Activated CD8-positive, alpha-beta T cell treated with anti-CD3 and anti-CD28 coated beads, Interleukin-2, amount 10 ng/mL, durations not matched to agents 7 days and 5 days (primary cell): ENCODE data around the gene ZIC5. TPM values are rescaled to one million over a fixed set of nuclear protein-coding genes. Genes with fewer than 3 reads are reported as not detected.

ENCODE experiments used
- ATAC-seq: fragments of 150-1000 bp; cut with Tn5 transposase; one replicate; pipeline ENCODE4 v1.10.0; 2021; ENCODE audit warnings: moderate library complexity
- CTCF ChIA-PET: fragments of 350-600 bp; sonication (Branson Sonifier 250); formaldehyde crosslinking; loops from one replicate; lab custom pipeline; 2021; ENCODE audit warnings: antibody characterized with exemption; lab: Charles Lee
- POLR2A ChIA-PET: fragments of 350-600 bp; sonication (Branson Sonifier 250); formaldehyde crosslinking; loops from one replicate; lab custom pipeline; 2021; ENCODE audit warnings: antibody characterized with exemption; lab: Charles Lee
- DNase-seq: peaks from one replicate; pipeline ENCODE4 v3.0.0-alpha.2; 2020
- H3K27ac Mint-ChIP-seq: one replicate; pipeline ENCODE4 v1.8.0; 2021; ENCODE audit warnings: mild to moderate bottlenecking, mixed read lengths
- H3K27me3 Mint-ChIP-seq: one replicate; pipeline ENCODE4 v1.8.0; 2021; ENCODE audit warnings: low read depth, mixed read lengths
- H3K36me3 Mint-ChIP-seq: one replicate; pipeline ENCODE4 v1.8.0; 2021; ENCODE audit warnings: low read depth, mixed read lengths
- H3K4me1 Mint-ChIP-seq: one replicate; pipeline ENCODE4 v1.8.0; 2021; ENCODE audit warnings: low read depth, mixed read lengths
- H3K4me3 Mint-ChIP-seq: one replicate; pipeline ENCODE4 v1.8.0; 2021; ENCODE audit warnings: mild to moderate bottlenecking, mixed read lengths
- H3K9me3 Mint-ChIP-seq: one replicate; pipeline ENCODE4 v1.8.0; 2022; ENCODE audit warnings: mixed read lengths; ENCODE audit not compliant: insufficient read depth
- total RNA-seq, 2 experiments: library from RNA; stranded (reverse); gene quantifications; one replicate each; pipeline ENCODE4 v1.2.3, GENCODE V29; 2021

The ZIC5 gene
- total RNA-seq, 2 experiments from 2014 or later = not detected

- DNase-seq = no peak
- H3K36me3 Mint-ChIP-seq = peaks cover 3% of the 10 kb centered on the region
- H3K27me3 Mint-ChIP-seq = peaks cover 71% of the 10 kb centered on the region
- no peak for ATAC-seq
- CTCF ChIA-PET = no interaction called here
- no peaks in the 10 kb centered on the region for H3K9me3 Mint-ChIP-seq
- H3K4me1 Mint-ChIP-seq = peaks cover 17% of the 10 kb centered on the region
- no peak overlapping the region for H3K27ac Mint-ChIP-seq
- POLR2A ChIA-PET = no interaction called here
- no peak overlapping the region for H3K4me3 Mint-ChIP-seq
Measured at GRCh38 chr13:99977912-99978798, 6.6 kb upstream of the ZIC5 start.

- no peak overlapping the region for H3K27ac Mint-ChIP-seq
- DNase-seq (no peak), ATAC-seq (no peak)
- H3K4me3 Mint-ChIP-seq = no peak overlapping the region
- POLR2A ChIA-PET = no interaction called here
- H3K27me3 Mint-ChIP-seq = peaks cover 69% of the 10 kb centered on the region
- peaks cover 2% of the 10 kb centered on the region for H3K36me3 Mint-ChIP-seq
- CTCF ChIA-PET = interaction anchor here (1.1 kb wide), 1 partner anchor 258 kb away, joined by 3 read pairs; no protein-coding TSS in a partner anchor
- no peaks in the 10 kb centered on the region for H3K9me3 Mint-ChIP-seq
- H3K4me1 Mint-ChIP-seq = peaks cover 14% of the 10 kb centered on the region
Measured at GRCh38 chr13:99977334-99977911, 5.9 kb upstream of the ZIC5 start.

- Mint-ChIP-seq H3K4me1 (peaks cover 14% of the 10 kb centered on the region), H3K27me3 (peaks cover 77% of the 10 kb centered on the region), H3K9me3 (no peaks in the 10 kb centered on the region), H3K4me3 (no peak overlapping the region), H3K27ac (no peak overlapping the region), H3K36me3 (peaks cover 2% of the 10 kb centered on the region)
- no peak for ATAC-seq
- DNase-seq = no peak
- ChIA-PET CTCF (interaction anchor here (0.8 to 1.1 kb wide), 2 partner anchors 259 to 318 kb away, joined by 3 read pairs; no protein-coding TSS in a partner anchor), POLR2A (no interaction called here)
Measured at GRCh38 chr13:99976575-99976974, 5.0 kb upstream of the ZIC5 start.

- Mint-ChIP-seq H3K27ac (no peak overlapping the region), H3K4me1 (peaks cover 14% of the 10 kb centered on the region), H3K36me3 (peaks cover 2% of the 10 kb centered on the region), H3K9me3 (no peaks in the 10 kb centered on the region), H3K4me3 (no peak overlapping the region), H3K27me3 (peaks cover 80% of the 10 kb centered on the region)
- no peak for ATAC-seq
- ChIA-PET CTCF (no interaction called here), POLR2A (no interaction called here)
- no peak for DNase-seq
Measured at GRCh38 chr13:99975626-99976025, 4.1 kb upstream of the ZIC5 start.

GRCh38 chr13:99974939-99975561 is 3.5 kb upstream of the ZIC5 start:
- no peak overlapping the region for H3K4me3 Mint-ChIP-seq
- DNase-seq = no peak
- no peak for ATAC-seq
- H3K36me3 Mint-ChIP-seq = peaks cover 2% of the 10 kb centered on the region
- H3K9me3 Mint-ChIP-seq = no peaks in the 10 kb centered on the region
- peaks cover 81% of the 10 kb centered on the region for H3K27me3 Mint-ChIP-seq
- no peak overlapping the region for H3K27ac Mint-ChIP-seq
- H3K4me1 Mint-ChIP-seq = peaks cover 16% of the 10 kb centered on the region
- CTCF ChIA-PET = interaction anchor here (1.6 kb wide), 1 partner anchor 318 kb away, joined by 4 read pairs; no protein-coding TSS in a partner anchor
- POLR2A ChIA-PET = no interaction called here

- H3K27ac Mint-ChIP-seq = no peak overlapping the region
- H3K9me3 Mint-ChIP-seq = peaks cover 4% of the 10 kb centered on the region
- H3K36me3 Mint-ChIP-seq = peaks cover 5% of the 10 kb centered on the region
- DNase-seq = no peak
- H3K4me1 Mint-ChIP-seq = peaks cover 17% of the 10 kb centered on the region
- no peak for ATAC-seq
- ChIA-PET POLR2A (interaction anchor here (1.3 kb wide), 1 partner anchor 18 kb away, joined by 3 read pairs; no protein-coding TSS in a partner anchor), CTCF (interaction anchor here (0.9 to 1.6 kb wide), 3 partner anchors 261 to 317 kb away, joined by 3 to 4 read pairs (median 3); no protein-coding TSS in a partner anchor)
- H3K27me3 Mint-ChIP-seq = peaks cover 81% of the 10 kb centered on the region
- H3K4me3 Mint-ChIP-seq = no peak overlapping the region
Measured at GRCh38 chr13:99974296-99974938, 2.9 kb upstream of the ZIC5 start.

GRCh38 chr13:99973808-99974185 is 2.2 kb upstream of the ZIC5 start:
- DNase-seq = no peak
- CTCF ChIA-PET = interaction anchor here (0.9 to 1.6 kb wide), 3 partner anchors 262 to 317 kb away, joined by 3 to 4 read pairs (median 3); no protein-coding TSS in a partner anchor
- Mint-ChIP-seq H3K27ac (no peak overlapping the region), H3K4me3 (no peak overlapping the region), H3K27me3 (peaks cover 83% of the 10 kb centered on the region), H3K36me3 (peaks cover 8% of the 10 kb centered on the region), H3K9me3 (peaks cover 4% of the 10 kb centered on the region), H3K4me1 (peaks cover 19% of the 10 kb centered on the region)
- POLR2A ChIA-PET = interaction anchor here (1.3 kb wide), 1 partner anchor 19 kb away, joined by 3 read pairs; no protein-coding TSS in a partner anchor
- ATAC-seq = no peak

- Mint-ChIP-seq H3K27ac (no peak overlapping the region), H3K36me3 (peaks cover 8% of the 10 kb centered on the region), H3K9me3 (peaks cover 4% of the 10 kb centered on the region), H3K4me3 (no peak overlapping the region), H3K27me3 (peaks cover 79% of the 10 kb centered on the region), H3K4me1 (peaks cover 14% of the 10 kb centered on the region)
- no peak for DNase-seq
- ChIA-PET POLR2A (interaction anchor here (1.3 kb wide), 1 partner anchor 19 kb away, joined by 3 read pairs; no protein-coding TSS in a partner anchor), CTCF (interaction anchor here (0.9 to 1.6 kb wide), 3 partner anchors 262 to 316 kb away, joined by 3 to 4 read pairs (median 3); no protein-coding TSS in a partner anchor)
- ATAC-seq = no peak
Measured at GRCh38 chr13:99973163-99973807, 1.7 kb upstream of the ZIC5 start.

- Mint-ChIP-seq H3K36me3 (peaks cover 13% of the 10 kb centered on the region), H3K27me3 (peaks cover 76% of the 10 kb centered on the region), H3K4me3 (peak overlapping the region; percentile 39), H3K27ac (peak overlapping the region; percentile 62), H3K4me1 (peaks cover 13% of the 10 kb centered on the region), H3K9me3 (peaks cover 4% of the 10 kb centered on the region)
- ATAC-seq = no peak
- no peak for DNase-seq
- ChIA-PET POLR2A (no interaction called here), CTCF (no interaction called here)
Measured at GRCh38 chr13:99972190-99972731, 694 bp upstream of the ZIC5 start.

- no peak overlapping the region for H3K27ac Mint-ChIP-seq
- CTCF ChIA-PET = interaction anchor here (1.2 kb wide), 1 partner anchor 314 kb away, joined by 4 read pairs; no protein-coding TSS in a partner anchor
- POLR2A ChIA-PET = interaction anchor here (1.0 kb wide), 1 partner anchor 12 kb away, joined by 3 read pairs; no protein-coding TSS in a partner anchor
- peaks cover 13% of the 10 kb centered on the region for H3K36me3 Mint-ChIP-seq
- H3K4me1 Mint-ChIP-seq = peaks cover 13% of the 10 kb centered on the region
- peak; percentile 10 for ATAC-seq
- peaks cover 74% of the 10 kb centered on the region for H3K27me3 Mint-ChIP-seq
- DNase-seq = no peak
- H3K4me3 Mint-ChIP-seq = no peak overlapping the region
- peaks cover 4% of the 10 kb centered on the region for H3K9me3 Mint-ChIP-seq
Measured at GRCh38 chr13:99970651-99971575, 654 bp downstream of the ZIC5 start.
